ENCODE measurements around the gene YBEY. TPM values are rescaled to one million over a fixed set of nuclear protein-coding genes. Genes with fewer than 3 reads are reported as not detected.

Gene YBEY
- total and polyA plus RNA-seq, 10 donors: 7.8 to 32.0 (median 14.2) TPM

GRCh38 chr21:46340998-46341397 lies 54.9 kb downstream of the YBEY start:
- WGBS, 5 donors: 94 to 98% (median 96%) methylated on average over 8 of the region's 8 CpGs
- H3K27me3 ChIP-seq (replicated peaks in 1 of 7): no peaks in the 10 kb centered on the region
- no peak overlapping the region for H3K4me3 ChIP-seq
- H3K27ac ChIP-seq: no peak overlapping the region
- no peak for TF ChIP-seq POLR2A (IDR thresholded peaks at IDR 0.05)
- no peak for TF ChIP-seq POLR2AphosphoS5 (IDR thresholded peaks at IDR 0.05)
- TF ChIP-seq, protein P1, sequence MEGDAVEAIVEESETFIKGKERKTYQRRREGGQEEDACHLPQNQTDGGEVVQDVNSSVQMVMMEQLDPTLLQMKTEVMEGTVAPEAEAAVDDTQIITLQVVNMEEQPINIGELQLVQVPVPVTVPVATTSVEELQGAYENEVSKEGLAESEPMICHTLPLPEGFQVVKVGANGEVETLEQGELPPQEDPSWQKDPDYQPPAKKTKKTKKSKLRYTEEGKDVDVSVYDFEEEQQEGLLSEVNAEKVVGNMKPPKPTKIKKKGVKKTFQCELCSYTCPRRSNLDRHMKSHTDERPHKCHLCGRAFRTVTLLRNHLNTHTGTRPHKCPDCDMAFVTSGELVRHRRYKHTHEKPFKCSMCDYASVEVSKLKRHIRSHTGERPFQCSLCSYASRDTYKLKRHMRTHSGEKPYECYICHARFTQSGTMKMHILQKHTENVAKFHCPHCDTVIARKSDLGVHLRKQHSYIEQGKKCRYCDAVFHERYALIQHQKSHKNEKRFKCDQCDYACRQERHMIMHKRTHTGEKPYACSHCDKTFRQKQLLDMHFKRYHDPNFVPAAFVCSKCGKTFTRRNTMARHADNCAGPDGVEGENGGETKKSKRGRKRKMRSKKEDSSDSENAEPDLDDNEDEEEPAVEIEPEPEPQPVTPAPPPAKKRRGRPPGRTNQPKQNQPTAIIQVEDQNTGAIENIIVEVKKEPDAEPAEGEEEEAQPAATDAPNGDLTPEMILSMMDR (IDR thresholded peaks at IDR 0.05 in 8 of 11, conservative IDR thresholded peaks at IDR 0.05 in 3 of 11): no peak
- no peaks in the 10 kb centered on the region for H3K4me1 ChIP-seq
- peaks cover 0 to 95% (median 39%) of the 10 kb centered on the region in 6 donors for H3K36me3 ChIP-seq
- intact Hi-C loops (cut with DNase I; ENCODE audit: low total_unique reads): no loop called here
- no peak for DNase-seq
- no peaks in the 10 kb centered on the region for H3K9me3 ChIP-seq

DNA sequence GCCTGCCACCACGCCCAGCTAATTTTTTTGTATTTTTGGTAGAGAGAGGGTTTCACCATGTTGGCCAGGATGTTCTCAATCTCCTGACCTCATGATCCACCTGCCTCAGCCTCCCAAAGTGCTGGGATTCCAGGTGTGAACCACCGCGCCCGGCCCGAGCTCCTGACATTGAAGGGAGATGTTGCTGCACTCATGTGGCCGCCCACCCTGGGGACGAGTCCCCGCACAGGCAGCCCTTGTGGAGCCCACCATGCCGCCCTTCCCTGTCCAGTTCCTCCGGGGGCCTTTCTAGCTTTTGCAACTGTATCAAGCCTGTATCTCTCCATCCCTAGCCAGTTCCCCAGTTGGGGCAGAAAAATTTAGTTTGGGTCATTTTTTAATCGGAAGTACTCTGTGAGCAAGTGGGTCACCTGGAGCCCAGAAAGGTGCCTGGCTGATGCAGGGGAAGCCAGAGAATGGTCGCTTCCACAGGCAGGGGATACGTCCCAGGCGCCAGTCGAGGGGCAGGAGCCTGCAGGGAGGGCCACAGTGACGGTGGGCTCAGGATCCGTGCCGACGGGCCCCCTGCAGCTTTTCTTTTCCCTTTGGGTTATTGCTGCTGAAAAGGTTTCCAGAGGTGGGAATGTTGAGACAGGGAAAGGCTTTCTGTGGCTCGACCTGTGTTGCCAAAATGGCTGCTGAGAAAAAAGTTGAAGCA lies 58.2 kb downstream of the YBEY start:
- Histone ChIP-seq H3K36me3 (peaks cover 8 to 95% (median 43%) of the 10 kb centered on the region in 6 donors), H3K4me1 (no peaks in the 10 kb centered on the region), H3K9me3 (no peaks in the 10 kb centered on the region), H3K27ac (no peak overlapping the region), H3K4me3 (no peak overlapping the region), H3K27me3 (replicated peaks in 1 of 7) (no peaks in the 10 kb centered on the region)
- no peak for DNase-seq
- intact Hi-C loops (cut with DNase I; ENCODE audit: low total_unique reads): no loop called here
- no peak for TF ChIP-seq POLR2A (IDR thresholded peaks at IDR 0.05)
- TF ChIP-seq, protein P1 (IDR thresholded peaks at IDR 0.05 in 8 of 11, conservative IDR thresholded peaks at IDR 0.05 in 3 of 11): no peak
- no peak for TF ChIP-seq POLR2AphosphoS5 (IDR thresholded peaks at IDR 0.05)
- 90 to 96% (median 96%) methylated on average over 20 of the region's 20 CpGs for WGBS, 5 donors

GRCh38 chr21:46345861-46346260 lies 59.7 kb downstream of the YBEY start:
- Histone ChIP-seq H3K9me3 (no peaks in the 10 kb centered on the region), H3K27me3 (replicated peaks in 1 of 7) (no peaks in the 10 kb centered on the region), H3K4me3 (no peak overlapping the region), H3K27ac (no peak overlapping the region), H3K4me1 (no peaks in the 10 kb centered on the region), H3K36me3 (peaks cover 8 to 95% (median 58%) of the 10 kb centered on the region in 6 donors)
- TF ChIP-seq, protein P1 (IDR thresholded peaks at IDR 0.05 in 8 of 11, conservative IDR thresholded peaks at IDR 0.05 in 3 of 11): no peak
- no peak for TF ChIP-seq POLR2A (IDR thresholded peaks at IDR 0.05)
- no peak for TF ChIP-seq POLR2AphosphoS5 (IDR thresholded peaks at IDR 0.05)
- 94 to 97% (median 96%) methylated on average over 14 of the region's 14 CpGs for WGBS, 5 donors
- intact Hi-C loops (cut with DNase I; ENCODE audit: low total_unique reads): no loop called here
- no peak for DNase-seq

DNA sequence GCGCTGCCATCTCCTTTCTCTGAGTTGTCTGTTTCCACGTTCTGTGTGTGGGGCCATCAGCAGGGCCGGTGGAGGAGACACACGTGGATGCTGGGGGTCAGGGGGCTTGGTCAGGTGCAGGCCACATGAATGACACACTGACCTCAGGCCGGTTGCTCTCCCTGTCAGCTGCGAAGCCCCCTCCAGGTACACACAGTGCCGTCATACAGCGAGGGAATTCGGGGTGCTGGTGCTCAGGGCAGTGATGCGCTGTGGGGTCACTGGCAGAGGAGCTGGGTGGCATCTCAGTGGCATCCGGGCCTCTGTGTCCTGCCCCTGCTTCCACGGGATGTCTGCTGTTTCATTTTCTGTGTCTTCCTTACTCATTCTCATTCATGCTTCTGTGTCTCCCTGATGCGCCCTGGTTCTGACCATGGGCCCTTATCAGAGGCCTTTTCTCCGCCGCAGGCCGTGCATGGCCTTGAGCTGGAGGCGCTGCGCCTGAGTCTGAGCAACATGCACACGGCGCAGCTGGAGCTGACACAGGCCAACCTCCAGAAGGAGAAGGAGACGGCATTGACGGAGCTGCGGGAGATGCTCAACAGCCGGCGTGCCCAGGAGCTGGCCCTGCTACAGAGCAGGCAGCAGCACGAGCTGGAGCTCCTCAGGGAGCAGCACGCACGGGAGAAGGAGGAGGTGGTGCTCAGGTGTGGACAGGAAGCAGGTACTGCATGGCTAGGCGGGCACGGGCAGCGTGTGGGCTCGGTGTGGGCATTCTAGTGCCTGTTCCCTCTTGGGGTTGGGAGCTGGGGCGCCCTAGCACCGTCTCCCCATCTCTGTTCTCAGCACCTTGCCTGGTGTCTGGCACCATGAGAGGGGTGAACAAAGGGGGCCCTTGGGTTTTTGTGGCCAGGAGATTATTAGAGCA lies 60.4 kb downstream of the YBEY start:
- DNase-seq: no peak
- Histone ChIP-seq H3K9me3 (no peaks in the 10 kb centered on the region), H3K36me3 (peaks cover 8 to 95% (median 65%) of the 10 kb centered on the region in 6 donors), H3K4me1 (no peaks in the 10 kb centered on the region), H3K4me3 (no peak overlapping the region), H3K27me3 (replicated peaks in 1 of 7) (no peaks in the 10 kb centered on the region), H3K27ac (no peak overlapping the region)
- WGBS, 5 donors: 91 to 96% (median 95%) methylated on average over 32 to 34 of the region's 34 CpGs
- no peak for TF ChIP-seq POLR2A (IDR thresholded peaks at IDR 0.05)
- TF ChIP-seq, protein P1 (IDR thresholded peaks at IDR 0.05 in 8 of 11, conservative IDR thresholded peaks at IDR 0.05 in 3 of 11): no peak
- peak in 1 of 3 donors; percentile 38 for TF ChIP-seq POLR2AphosphoS5 (IDR thresholded peaks at IDR 0.05)
- intact Hi-C loops (cut with DNase I; ENCODE audit: low total_unique reads): no loop called here
